Activated CD8-positive, alpha-beta T cell treated with anti-CD3 and anti-CD28 coated beads, Interleukin-2, amount 10 ng/mL, durations not matched to agents 7 days and 5 days (primary cell): ENCODE measurements around the gene CAB39L. TPM values are rescaled to one million over a fixed set of nuclear protein-coding genes. Genes with fewer than 3 reads are reported as not detected.
A peak's percentile ranks its signal among the peaks of the same experiment; 100 is the strongest.

Source experiments
- ATAC-seq: fragments of 150-1000 bp; cut with Tn5 transposase; one replicate; pipeline ENCODE4 v1.10.0; 2021; ENCODE audit warnings: moderate library complexity
- CTCF ChIA-PET: fragments of 350-600 bp; sonication (Branson Sonifier 250); formaldehyde crosslinking; loops from one replicate; lab custom pipeline; 2021; ENCODE audit warnings: antibody characterized with exemption; lab: Charles Lee
- POLR2A ChIA-PET: fragments of 350-600 bp; sonication (Branson Sonifier 250); formaldehyde crosslinking; loops from one replicate; lab custom pipeline; 2021; ENCODE audit warnings: antibody characterized with exemption; lab: Charles Lee
- DNase-seq: peaks from one replicate; pipeline ENCODE4 v3.0.0-alpha.2; 2020
- H3K27ac Mint-ChIP-seq: one replicate; pipeline ENCODE4 v1.8.0; 2021; ENCODE audit warnings: mild to moderate bottlenecking, mixed read lengths
- H3K27me3 Mint-ChIP-seq: one replicate; pipeline ENCODE4 v1.8.0; 2021; ENCODE audit warnings: low read depth, mixed read lengths
- H3K36me3 Mint-ChIP-seq: one replicate; pipeline ENCODE4 v1.8.0; 2021; ENCODE audit warnings: low read depth, mixed read lengths
- H3K4me1 Mint-ChIP-seq: one replicate; pipeline ENCODE4 v1.8.0; 2021; ENCODE audit warnings: low read depth, mixed read lengths
- H3K4me3 Mint-ChIP-seq: one replicate; pipeline ENCODE4 v1.8.0; 2021; ENCODE audit warnings: mild to moderate bottlenecking, mixed read lengths
- H3K9me3 Mint-ChIP-seq: one replicate; pipeline ENCODE4 v1.8.0; 2022; ENCODE audit warnings: mixed read lengths; ENCODE audit not compliant: insufficient read depth
- total RNA-seq, 2 experiments: library from RNA; stranded (reverse); gene quantifications; one replicate each; pipeline ENCODE4 v1.2.3, GENCODE V29; 2021

Gene CAB39L
- total RNA-seq, 2 experiments from 2014 or later, result 2.3 to 2.6 TPM

- H3K27ac Mint-ChIP-seq, result no peak overlapping the region
- no peaks in the 10 kb centered on the region for H3K9me3 Mint-ChIP-seq
- peaks cover 34% of the 10 kb centered on the region for H3K36me3 Mint-ChIP-seq
- ChIA-PET POLR2A (no interaction called here), CTCF (interaction anchor here (0.9 to 1.3 kb wide), 3 partner anchors 13 to 17 kb away, joined by 3 to 4 read pairs (median 3); no protein-coding TSS in a partner anchor)
- no peaks in the 10 kb centered on the region for H3K4me1 Mint-ChIP-seq
- H3K4me3 Mint-ChIP-seq, result no peak overlapping the region
- ATAC-seq (no peak), DNase-seq (no peak)
- no peaks in the 10 kb centered on the region for H3K27me3 Mint-ChIP-seq
Measured at GRCh38 chr13:49265822-49266221, 178.0 kb downstream of the CAB39L start.

- no peaks in the 10 kb centered on the region for H3K9me3 Mint-ChIP-seq
Measured at GRCh38 chr13:49262634-49263033, 181.2 kb downstream of the CAB39L start.

GRCh38 chr13:49259586-49259985 is 184.3 kb downstream of the CAB39L start:
- no peak overlapping the region for H3K4me3 Mint-ChIP-seq
- ATAC-seq (no peak), DNase-seq (no peak)
- ChIA-PET CTCF (interaction anchor here (1.2 to 5.4 kb wide), 3 partner anchors 11 to 21 kb away, joined by 3 to 22 read pairs (median 17); partner anchors contain the start of gene CDADC1), POLR2A (interaction anchor here (4.1 kb wide), 1 partner anchor 11 kb away, joined by 31 read pairs; the partner anchor contains the start of gene CDADC1)
- H3K9me3 Mint-ChIP-seq, result no peaks in the 10 kb centered on the region
- H3K27me3 Mint-ChIP-seq, result no peaks in the 10 kb centered on the region
- H3K36me3 Mint-ChIP-seq, result peaks cover 48% of the 10 kb centered on the region
- peak overlapping the region; percentile 27 for H3K27ac Mint-ChIP-seq
- H3K4me1 Mint-ChIP-seq, result peaks cover 19% of the 10 kb centered on the region

More at GRCh38 chr13:49262634-49263033, 181.2 kb downstream of the CAB39L start:
- ChIA-PET POLR2A (interaction anchor here (2.2 kb wide), 1 partner anchor 15 kb away, joined by 8 read pairs; the partner anchor contains the start of gene CDADC1), CTCF (interaction anchor here (0.9 to 5.4 kb wide), 4 partner anchors 14 to 344 kb away, joined by 3 to 22 read pairs (median 4); no protein-coding TSS in a partner anchor)
- H3K4me3 Mint-ChIP-seq, result no peak overlapping the region
- DNase-seq (no peak), ATAC-seq (no peak)
- peaks cover 7% of the 10 kb centered on the region for H3K4me1 Mint-ChIP-seq
- H3K27me3 Mint-ChIP-seq, result no peaks in the 10 kb centered on the region
- H3K27ac Mint-ChIP-seq, result no peak overlapping the region
- peaks cover 36% of the 10 kb centered on the region for H3K36me3 Mint-ChIP-seq

Other genes with a start within 250 kb of the CAB39L start
- not detected for gene MLNR, start 223.7 kb downstream of the CAB39L start, total RNA-seq
- gene CDADC1, start 196.1 kb downstream of the CAB39L start, total RNA-seq, result 10 to 100 TPM; 12.3 to 13.7 TPM
- 10 to 100 TPM; 13.5 to 15.1 TPM for gene SETDB2, start 210 bp upstream of the CAB39L start, total RNA-seq
- gene PHF11, start 51.9 kb upstream of the CAB39L start, total RNA-seq, result 10 to 100 TPM; 93.4 to 94.8 TPM
- 10 to 100 TPM; 18.6 to 19.3 TPM for gene RCBTB1, start 141.5 kb upstream of the CAB39L start, total RNA-seq
- 1 to 10 TPM; 1.9 TPM for gene ARL11, start 184.4 kb upstream of the CAB39L start, total RNA-seq
- gene EBPL, start 247.4 kb upstream of the CAB39L start, total RNA-seq, result 10 to 100 TPM; 19.8 to 25.0 TPM